Epithelial cell of proximal tubule (primary cell): ENCODE data around the gene MYO5B. TPM values are rescaled to one million over a fixed set of nuclear protein-coding genes. Genes with fewer than 3 reads are reported as not detected.
A peak's percentile ranks its signal among the peaks of the same experiment; 100 is the strongest.

Source experiments
- DNase-seq: peaks from one replicate; pipeline ENCODE4 v3.0.0-alpha.2; 2011; ENCODE audit warnings: low read depth
- H3K4me3 ChIP-seq: 2 replicates; pipeline ENCODE4 v1.5.1; 2011; ENCODE audit warnings: low read depth, mild to moderate bottlenecking, low read length
- total RNA-seq: library from RNA; depleted of rRNA; stranded (reverse); fragments of >200 nt; gene quantifications from 2 replicates; pipeline ENCODE4 v1.2.3, GENCODE V29; 2015
- TF ChIP-seq, protein P1 (sequence below): conservative IDR thresholded peaks from 2 replicates; pipeline ENCODE4 v1.5.1; 2012; ENCODE audit warnings: low read depth, mild to moderate bottlenecking, low read length

The MYO5B gene
- total RNA-seq, 1 donor from 2014 or later: 48.4 TPM

DNA sequence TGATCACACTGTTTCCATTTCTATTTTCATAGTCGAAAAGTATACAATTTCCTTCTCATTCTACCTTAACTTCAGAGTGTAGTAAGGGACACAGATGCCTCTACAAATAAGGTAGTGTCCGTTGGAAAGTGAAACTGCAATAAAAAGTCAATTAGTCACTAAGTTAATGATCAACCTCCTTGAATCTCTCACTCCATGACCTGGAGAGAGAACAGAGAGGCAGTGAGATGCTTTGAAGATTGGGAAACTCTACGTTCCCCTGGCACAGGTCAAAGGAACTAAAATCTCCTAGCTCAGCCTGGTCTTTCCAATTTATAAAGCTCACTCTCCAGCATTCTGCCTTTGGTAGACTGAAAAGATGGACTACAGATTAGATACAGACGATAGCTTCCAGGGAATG, 227.8 kb downstream of the MYO5B start:
- TF ChIP-seq, protein P1, sequence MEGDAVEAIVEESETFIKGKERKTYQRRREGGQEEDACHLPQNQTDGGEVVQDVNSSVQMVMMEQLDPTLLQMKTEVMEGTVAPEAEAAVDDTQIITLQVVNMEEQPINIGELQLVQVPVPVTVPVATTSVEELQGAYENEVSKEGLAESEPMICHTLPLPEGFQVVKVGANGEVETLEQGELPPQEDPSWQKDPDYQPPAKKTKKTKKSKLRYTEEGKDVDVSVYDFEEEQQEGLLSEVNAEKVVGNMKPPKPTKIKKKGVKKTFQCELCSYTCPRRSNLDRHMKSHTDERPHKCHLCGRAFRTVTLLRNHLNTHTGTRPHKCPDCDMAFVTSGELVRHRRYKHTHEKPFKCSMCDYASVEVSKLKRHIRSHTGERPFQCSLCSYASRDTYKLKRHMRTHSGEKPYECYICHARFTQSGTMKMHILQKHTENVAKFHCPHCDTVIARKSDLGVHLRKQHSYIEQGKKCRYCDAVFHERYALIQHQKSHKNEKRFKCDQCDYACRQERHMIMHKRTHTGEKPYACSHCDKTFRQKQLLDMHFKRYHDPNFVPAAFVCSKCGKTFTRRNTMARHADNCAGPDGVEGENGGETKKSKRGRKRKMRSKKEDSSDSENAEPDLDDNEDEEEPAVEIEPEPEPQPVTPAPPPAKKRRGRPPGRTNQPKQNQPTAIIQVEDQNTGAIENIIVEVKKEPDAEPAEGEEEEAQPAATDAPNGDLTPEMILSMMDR: no peak
- peak overlapping the region; percentile 34 for H3K4me3 ChIP-seq
- peak; percentile 88 for DNase-seq

DNA sequence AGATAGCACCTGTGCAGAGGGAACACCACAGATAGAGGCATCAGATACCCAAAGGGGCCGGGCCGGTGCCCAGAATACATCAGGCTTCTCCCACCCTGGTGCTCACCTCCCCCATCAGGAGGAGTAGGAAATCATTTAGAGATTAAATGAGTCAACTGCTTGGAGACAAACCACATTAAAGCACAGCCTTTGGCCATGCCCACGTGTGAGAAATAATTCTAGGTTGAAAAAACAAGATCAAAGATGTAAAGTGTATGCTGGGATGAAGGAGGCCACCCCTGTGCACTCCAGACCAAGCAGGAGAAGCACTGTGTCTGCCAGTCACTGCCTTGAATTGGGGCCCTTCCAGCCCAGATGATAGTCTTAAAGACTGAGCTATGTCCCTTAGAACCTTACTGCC, 228.9 kb downstream of the MYO5B start:
- no peak for DNase-seq
- no peak overlapping the region for H3K4me3 ChIP-seq
- TF ChIP-seq, protein P1: no peak

DNA sequence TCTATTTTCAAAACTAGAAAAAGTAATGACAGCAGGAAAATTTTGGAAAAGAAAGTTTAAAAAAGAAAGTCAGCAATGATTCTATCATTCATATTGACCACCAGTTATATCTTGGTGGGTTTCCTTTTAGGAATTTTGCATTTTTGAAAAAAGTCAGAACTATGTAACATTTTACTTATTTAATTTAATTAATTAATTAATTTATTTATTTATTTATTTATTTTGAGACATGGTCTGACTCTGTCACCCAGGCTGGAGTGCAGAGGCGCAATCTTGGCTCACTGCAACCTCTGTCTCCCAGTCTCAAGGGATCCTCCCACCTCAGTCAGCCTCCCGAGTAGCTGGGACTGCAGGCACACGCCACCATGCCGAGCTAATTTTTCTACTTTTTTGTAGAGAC, 231.7 kb downstream of the MYO5B start:
- DNase-seq: no peak
- TF ChIP-seq, protein P1: no peak
- H3K4me3 ChIP-seq: no peak overlapping the region

DNA sequence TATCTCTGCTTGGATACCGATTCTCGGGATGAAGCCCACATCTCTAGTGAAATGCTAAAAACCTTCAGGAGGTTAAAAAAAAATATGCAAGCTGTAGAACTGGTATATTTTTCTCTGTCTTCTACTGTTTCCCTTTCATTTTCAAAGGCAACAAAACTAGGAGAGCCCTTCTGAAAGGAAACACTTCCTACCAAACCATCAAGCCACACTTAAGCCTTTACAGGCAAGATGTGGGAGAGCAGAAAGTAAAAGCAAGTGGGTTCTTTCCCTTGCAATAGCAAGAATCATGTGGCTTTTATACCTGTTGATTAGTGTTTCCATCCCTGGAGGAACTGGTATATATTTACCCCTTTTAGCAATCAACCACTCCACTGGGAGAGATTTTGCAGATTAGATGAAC, 233.7 kb downstream of the MYO5B start:
- no peak for DNase-seq
- no peak overlapping the region for H3K4me3 ChIP-seq
- TF ChIP-seq, protein P1: no peak

DNA sequence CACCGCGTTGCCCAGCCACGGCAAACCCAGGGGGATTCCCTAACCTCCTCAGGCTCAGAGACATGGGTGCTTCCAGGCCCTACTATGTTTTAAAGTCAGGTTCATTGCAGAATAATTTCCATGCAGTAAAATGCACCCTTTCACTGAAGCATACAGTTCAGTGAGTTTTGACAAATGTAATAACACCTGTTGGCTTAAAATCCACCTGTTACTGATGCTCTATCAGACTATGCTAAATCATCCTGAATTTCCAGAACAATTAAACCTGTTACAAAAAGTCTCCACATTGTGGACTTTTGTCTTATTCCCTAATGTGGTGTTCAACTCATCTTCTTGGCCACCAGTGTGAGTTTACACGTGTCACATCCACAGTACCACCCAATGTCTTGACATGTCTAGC, 234.6 kb downstream of the MYO5B start:
- DNase-seq: no peak
- TF ChIP-seq, protein P1: no peak
- no peak overlapping the region for H3K4me3 ChIP-seq

DNA sequence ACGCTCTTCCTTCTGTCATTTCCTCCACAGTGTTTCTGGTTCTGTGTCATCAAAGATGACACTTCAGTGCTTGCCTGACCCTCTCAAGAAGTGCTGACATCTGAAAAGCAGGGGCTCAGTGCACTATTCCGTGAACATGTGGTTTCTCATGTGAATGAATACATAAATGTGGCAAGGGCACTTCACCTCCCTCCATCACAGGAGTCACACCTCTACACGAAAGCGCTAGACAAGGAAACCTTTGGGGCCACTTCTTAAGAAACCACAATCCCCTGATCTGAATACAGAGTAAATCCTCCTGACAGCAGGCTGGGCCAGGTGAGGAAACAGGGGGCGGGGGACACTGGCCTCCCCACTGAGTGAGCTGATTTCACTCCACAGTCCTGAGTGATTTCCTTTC, 235.8 kb downstream of the MYO5B start:
- H3K4me3 ChIP-seq: no peak overlapping the region
- TF ChIP-seq, protein P1: no peak
- DNase-seq: no peak

DNA sequence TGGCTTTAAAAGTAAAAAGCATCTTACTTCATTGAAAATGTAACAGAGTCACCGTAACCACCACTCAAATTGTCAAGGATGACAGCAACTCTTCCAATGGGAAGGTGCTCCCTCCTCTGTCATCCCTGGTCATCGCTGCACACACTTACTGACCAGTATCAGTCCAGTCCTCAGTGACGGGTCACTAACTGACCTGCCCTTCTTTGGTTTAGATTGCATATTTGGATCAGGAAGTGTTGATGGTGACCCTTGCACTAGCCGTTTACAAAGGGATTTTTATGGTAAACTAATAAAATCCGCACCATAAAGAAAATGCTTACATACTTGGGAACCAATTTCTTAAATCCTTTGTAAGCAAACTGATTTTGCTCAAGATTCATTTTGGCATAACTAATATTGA, 239.7 kb downstream of the MYO5B start:
- TF ChIP-seq, protein P1: no peak
- DNase-seq: no peak
- no peak overlapping the region for H3K4me3 ChIP-seq
